Measurements from ENCODE around the gene METAP1D. TPM values are rescaled to one million over a fixed set of nuclear protein-coding genes. Genes with fewer than 3 reads are reported as not detected.
A peak's percentile ranks its signal among the peaks of the same experiment; 100 is the strongest.

Gene METAP1D
- total RNA-seq, 4 donors from 2014 or later, result 5.2 to 30.9 (median 7.3) TPM

DNA sequence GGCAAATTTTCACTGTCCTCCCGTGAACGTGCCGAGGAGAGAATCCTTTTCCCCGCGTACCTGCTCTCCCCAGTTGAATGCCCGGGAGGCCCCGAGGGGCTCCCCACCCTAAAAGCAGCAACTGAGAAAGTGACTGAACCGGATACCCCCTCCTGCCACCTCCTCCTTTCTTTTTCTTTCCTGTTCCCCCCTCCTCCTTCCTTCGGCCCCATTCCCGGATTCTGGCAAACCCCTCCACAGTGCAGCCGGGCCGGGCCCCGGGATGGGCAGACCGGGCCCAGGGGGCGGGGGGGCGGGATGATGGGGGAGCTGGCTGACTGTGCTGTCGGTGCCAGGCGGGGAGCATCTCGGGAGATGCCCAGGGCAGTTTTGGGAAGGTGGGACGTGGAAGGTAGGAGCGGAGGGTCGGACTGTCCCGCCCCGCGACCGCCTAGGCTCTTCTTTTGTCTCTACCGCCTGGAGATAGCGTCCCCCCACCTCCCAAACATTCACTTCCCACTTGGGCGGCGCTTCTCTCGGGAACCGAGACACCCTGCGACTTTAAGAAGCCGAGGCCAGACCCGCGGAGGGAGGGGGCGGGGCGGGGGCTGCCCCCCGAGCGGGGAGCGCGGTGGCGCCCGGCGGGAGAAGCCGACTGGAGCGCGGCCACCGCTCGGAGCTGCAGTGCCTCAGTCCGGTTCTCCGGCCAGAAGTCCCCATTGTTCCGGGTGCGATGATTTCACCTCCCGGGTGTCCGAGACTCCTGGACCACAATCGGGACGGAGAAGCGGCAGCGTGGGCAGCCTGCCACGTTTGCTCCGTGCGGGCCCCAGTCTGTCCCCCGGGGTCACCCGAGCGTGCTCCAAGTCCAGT lies 94.8 kb downstream of the METAP1D start:
- H3K4me3 ChIP-seq (replicated peaks in 1 of 3), result peak overlapping the region in 2 of 3 donors; percentile 8 to 23
- intact Hi-C loops (cut with DNase I), result no loop called here
- peak overlapping the region; percentile 30 to 57 (median 53) for H3K27ac ChIP-seq
- H3K4me1 ChIP-seq, result peaks cover 11 to 48% of the 10 kb centered on the region in 2 donors
- no peak for DNase-seq
- H3K9me3 ChIP-seq, result no peaks in the 10 kb centered on the region
- 3 to 8% methylated on average over 28 to 57 of the region's 66 CpGs for WGBS, 2 donors
- no peak for TF ChIP-seq POLR2A (IDR thresholded peaks at IDR 0.05)
- TF ChIP-seq, protein P1, sequence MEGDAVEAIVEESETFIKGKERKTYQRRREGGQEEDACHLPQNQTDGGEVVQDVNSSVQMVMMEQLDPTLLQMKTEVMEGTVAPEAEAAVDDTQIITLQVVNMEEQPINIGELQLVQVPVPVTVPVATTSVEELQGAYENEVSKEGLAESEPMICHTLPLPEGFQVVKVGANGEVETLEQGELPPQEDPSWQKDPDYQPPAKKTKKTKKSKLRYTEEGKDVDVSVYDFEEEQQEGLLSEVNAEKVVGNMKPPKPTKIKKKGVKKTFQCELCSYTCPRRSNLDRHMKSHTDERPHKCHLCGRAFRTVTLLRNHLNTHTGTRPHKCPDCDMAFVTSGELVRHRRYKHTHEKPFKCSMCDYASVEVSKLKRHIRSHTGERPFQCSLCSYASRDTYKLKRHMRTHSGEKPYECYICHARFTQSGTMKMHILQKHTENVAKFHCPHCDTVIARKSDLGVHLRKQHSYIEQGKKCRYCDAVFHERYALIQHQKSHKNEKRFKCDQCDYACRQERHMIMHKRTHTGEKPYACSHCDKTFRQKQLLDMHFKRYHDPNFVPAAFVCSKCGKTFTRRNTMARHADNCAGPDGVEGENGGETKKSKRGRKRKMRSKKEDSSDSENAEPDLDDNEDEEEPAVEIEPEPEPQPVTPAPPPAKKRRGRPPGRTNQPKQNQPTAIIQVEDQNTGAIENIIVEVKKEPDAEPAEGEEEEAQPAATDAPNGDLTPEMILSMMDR (IDR thresholded peaks at IDR 0.05), result no peak
- H3K27me3 ChIP-seq, result peaks cover 90% of the 10 kb centered on the region
- no peaks in the 10 kb centered on the region for H3K36me3 ChIP-seq

DNA sequence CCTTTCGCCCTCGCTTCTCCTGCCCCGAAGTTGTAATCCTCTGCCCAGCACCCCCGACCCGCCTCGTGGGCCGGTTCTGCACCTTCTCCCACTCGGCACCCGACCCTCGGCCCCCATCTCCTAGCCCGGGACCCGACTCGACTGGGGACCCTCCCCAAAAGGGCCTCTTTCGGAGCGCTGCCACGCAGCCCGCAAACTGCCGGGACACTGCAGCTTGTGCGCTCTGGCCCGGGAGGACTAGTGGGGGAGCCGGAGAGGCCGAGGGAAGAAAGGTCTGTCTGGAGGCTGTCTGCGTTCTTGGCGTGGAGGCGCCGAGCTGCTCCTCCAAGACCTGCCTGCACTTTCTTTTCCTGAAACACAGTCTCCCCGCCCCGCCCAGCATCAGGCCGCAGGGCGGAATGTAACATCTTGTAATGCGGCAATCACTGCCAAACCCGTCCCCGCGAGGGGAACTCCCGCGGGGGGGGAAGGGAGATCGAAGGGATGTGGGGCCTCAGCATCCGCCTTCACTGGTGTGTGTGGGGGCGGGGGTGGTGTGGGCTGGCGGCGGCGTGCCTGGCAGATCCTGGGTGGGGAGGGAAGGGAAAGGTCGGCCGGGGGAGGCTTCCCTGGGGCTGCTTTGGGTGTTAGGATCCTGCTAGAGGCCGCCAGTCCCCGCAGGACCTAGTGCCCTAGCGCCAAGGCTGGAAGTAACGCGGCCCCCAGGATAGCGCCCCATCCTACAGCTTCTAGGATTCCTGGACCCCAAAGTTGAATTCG lies 95.6 kb downstream of the METAP1D start:
- WGBS, 2 donors, result 3% methylated on average over 37 to 43 of the region's 51 CpGs
- Histone ChIP-seq H3K27me3 (peaks cover 91% of the 10 kb centered on the region), H3K9me3 (no peaks in the 10 kb centered on the region), H3K27ac (peak overlapping the region; percentile 30 to 57 (median 53)), H3K36me3 (no peaks in the 10 kb centered on the region), H3K4me1 (peaks cover 17 to 54% of the 10 kb centered on the region in 2 donors), H3K4me3 (replicated peaks in 1 of 3) (peak overlapping the region in 2 of 3 donors; percentile 8 to 23)
- TF ChIP-seq, protein P1 (IDR thresholded peaks at IDR 0.05), result no peak
- TF ChIP-seq POLR2A (IDR thresholded peaks at IDR 0.05), result no peak
- DNase-seq, result peak; percentile 45 to 51
- intact Hi-C loops (cut with DNase I), result no loop called here

DNA sequence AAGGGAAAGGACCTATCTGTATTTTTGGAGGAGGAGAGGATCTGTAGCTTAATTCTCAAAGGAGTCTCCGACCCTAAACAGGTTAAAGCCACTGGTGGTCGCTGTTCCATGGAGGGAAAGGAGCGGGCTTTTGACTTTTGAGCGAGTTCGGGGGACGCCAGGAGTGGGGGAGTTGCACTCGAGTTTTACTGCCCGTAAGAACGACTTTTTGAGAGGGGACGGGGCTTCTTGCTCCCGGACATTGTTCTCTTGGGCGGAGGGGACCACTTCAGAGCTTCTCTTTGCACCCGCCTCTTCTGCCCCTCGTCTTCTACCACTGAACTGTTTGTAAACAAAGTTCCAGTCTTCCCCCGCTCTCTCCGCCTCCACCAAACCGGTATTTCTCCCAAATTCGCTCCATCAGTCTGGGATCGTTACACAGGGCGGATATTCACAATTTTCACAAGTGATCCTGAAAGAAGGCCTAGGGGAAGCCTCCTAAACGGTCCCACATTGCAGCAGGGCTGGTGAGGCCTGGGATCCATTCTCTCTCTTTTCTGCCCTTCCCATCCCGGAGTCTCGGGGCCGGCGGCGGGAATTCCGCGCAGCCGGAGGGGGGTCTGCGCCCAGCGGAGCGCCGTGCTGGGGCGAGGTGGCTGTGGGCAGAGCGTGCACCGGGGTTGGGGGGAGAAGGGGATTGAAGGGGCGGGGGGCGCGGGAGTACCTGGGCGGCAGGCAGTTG lies 96.3 kb downstream of the METAP1D start:
- 7 to 11% methylated on average over 22 to 31 of the region's 40 CpGs for WGBS, 2 donors
- Histone ChIP-seq H3K36me3 (no peaks in the 10 kb centered on the region), H3K4me1 (peaks cover 18 to 61% of the 10 kb centered on the region in 2 donors), H3K27me3 (peaks cover 91% of the 10 kb centered on the region), H3K9me3 (no peaks in the 10 kb centered on the region), H3K4me3 (replicated peaks in 1 of 3) (peak overlapping the region in 1 of 3 donors; percentile 18), H3K27ac (peak overlapping the region in 2 of 3 donors; percentile 7 to 41)
- DNase-seq, result no peak
- TF ChIP-seq, protein P1 (IDR thresholded peaks at IDR 0.05), result no peak
- no peak for TF ChIP-seq POLR2A (IDR thresholded peaks at IDR 0.05)
- intact Hi-C loops (cut with DNase I), result no loop called here

DNA sequence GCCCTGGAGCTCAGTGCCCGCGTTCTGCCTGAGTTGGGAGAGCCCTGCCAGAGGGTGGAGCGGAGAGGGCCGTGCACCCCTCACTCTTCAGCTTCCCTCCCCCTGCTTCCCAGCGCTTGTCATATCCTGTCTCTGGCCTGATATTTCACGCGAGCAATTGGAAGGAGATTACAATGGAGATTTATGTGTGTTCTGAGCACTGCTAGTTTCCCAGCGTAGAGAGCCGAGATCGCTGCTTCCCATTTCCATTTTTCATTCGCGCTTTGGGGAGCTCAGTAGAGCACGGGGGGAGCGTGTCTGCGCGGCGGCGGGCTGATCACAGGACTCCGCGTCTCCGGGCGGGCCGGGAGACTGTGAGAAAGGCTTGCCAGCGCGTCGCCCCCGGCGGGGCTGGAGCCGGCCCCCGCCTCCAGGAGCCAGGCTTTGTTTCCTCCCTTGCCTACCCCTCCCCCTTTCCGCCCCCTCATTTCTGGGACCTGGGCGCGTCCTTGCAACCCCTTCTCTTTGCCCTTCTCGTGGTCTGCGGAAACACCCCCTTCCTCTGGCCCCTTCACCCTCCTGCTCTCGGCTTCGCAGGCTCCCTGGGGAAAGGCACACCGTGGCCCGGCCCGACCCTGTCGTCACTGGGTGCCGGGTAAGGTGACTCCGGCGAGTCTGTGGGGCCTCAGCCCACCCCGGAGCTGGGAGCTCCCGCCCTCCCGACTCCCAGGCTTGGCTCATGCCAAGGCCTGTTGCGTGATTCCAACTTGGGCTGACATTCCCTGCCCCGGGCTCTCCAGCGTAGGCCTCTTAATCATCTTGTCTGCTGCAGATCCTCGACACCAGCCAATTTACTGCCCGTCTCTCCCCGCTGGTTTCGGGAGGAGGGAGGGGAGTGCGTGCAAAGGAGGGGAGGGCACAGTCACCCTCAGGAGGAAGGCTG lies 97.1 kb downstream of the METAP1D start:
- TF ChIP-seq POLR2A (IDR thresholded peaks at IDR 0.05), result no peak
- TF ChIP-seq, protein P1 (IDR thresholded peaks at IDR 0.05), result no peak
- Histone ChIP-seq H3K27ac (peak overlapping the region in 2 of 3 donors; percentile 41 to 50), H3K9me3 (no peaks in the 10 kb centered on the region), H3K27me3 (peaks cover 94% of the 10 kb centered on the region), H3K4me1 (peaks cover 21 to 70% of the 10 kb centered on the region in 2 donors), H3K4me3 (replicated peaks in 1 of 3) (peak overlapping the region in 1 of 3 donors; percentile 18), H3K36me3 (no peaks in the 10 kb centered on the region)
- no peak for DNase-seq
- intact Hi-C loops (cut with DNase I), result no loop called here
- 5 to 6% methylated on average over 49 of the region's 55 CpGs for WGBS, 2 donors

All from thyroid gland (tissue), 4 donors.